ENCODE results near the gene CHRNA4. TPM values are rescaled to one million over a fixed set of nuclear protein-coding genes. Genes with fewer than 3 reads are reported as not detected.

Gene CHRNA4
- total and polyA plus RNA-seq, 2 of the 13 experiments (the other 11 are each of a cell fraction or from before 2014, with no cell fraction given): not detected

GRCh38 chr20:63312273-63312672, 48.9 kb downstream of the CHRNA4 start:
- POLR2A ChIA-PET: no interaction called here
- no peaks in the 10 kb centered on the region for H3K4me1 ChIP-seq (ENCODE audit: insufficient read depth, low read length)
- no peak overlapping the region for H3K27ac ChIP-seq (ENCODE audit: extremely low read length, insufficient read depth, low read length)
- no peak overlapping the region for H2AFZ ChIP-seq (ENCODE audit: low read length)
- CTCF ChIA-PET (ENCODE audit: low intra/inter-chr PET ratio, low total read pairs): no interaction called here
- in situ Hi-C loops (cut with HindIII; ENCODE audit: extremely low pct_ligation_motif_present, low pct_unique_long_range_greater_than_20kb): no loop called here
- TF ChIP-seq, protein P1, sequence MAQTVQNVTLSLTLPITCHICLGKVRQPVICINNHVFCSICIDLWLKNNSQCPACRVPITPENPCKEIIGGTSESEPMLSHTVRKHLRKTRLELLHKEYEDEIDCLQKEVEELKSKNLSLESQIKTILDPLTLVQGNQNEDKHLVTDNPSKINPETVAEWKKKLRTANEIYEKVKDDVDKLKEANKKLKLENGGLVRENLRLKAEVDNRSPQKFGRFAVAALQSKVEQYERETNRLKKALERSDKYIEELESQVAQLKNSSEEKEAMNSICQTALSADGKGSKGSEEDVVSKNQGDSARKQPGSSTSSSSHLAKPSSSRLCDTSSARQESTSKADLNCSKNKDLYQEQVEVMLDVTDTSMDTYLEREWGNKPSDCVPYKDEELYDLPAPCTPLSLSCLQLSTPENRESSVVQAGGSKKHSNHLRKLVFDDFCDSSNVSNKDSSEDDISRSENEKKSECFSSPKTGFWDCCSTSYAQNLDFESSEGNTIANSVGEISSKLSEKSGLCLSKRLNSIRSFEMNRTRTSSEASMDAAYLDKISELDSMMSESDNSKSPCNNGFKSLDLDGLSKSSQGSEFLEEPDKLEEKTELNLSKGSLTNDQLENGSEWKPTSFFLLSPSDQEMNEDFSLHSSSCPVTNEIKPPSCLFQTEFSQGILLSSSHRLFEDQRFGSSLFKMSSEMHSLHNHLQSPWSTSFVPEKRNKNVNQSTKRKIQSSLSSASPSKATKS (CRISPR knock-in tag; IDR thresholded peaks at IDR 0.05): no peak
- TF ChIP-seq NR1H2 (CRISPR knock-in tag; IDR thresholded peaks at IDR 0.05; ENCODE audit: borderline replicate concordance, low read depth) (no peak), HNRNPK (IDR thresholded peaks at IDR 0.05; ENCODE audit: low read depth, low read length, poor library complexity, severe bottlenecking) (no peak), ZNF367 (CRISPR knock-in tag; IDR thresholded peaks at IDR 0.05; ENCODE audit: borderline replicate concordance) (no peak), MED8 (CRISPR knock-in tag; IDR thresholded peaks at IDR 0.05; ENCODE audit: insufficient replicate concordance) (no peak), SP2 (CRISPR knock-in tag; IDR thresholded peaks at IDR 0.05) (no peak), ZFP41 (CRISPR knock-in tag; IDR thresholded peaks at IDR 0.05; ENCODE audit: borderline replicate concordance) (no peak), CEBPB (IDR thresholded peaks at IDR 0.05; ENCODE audit: borderline replicate concordance, low read depth, low read length) (no peak), PHB2 (IDR thresholded peaks at IDR 0.05; ENCODE audit: partially characterized antibody) (no peak), TCF7L2 (IDR thresholded peaks at IDR 0.05; ENCODE audit: low read depth, low read length) (no peak), KLF16 (CRISPR knock-in tag; IDR thresholded peaks at IDR 0.05) (no peak)
- TF ChIP-seq, protein P2, sequence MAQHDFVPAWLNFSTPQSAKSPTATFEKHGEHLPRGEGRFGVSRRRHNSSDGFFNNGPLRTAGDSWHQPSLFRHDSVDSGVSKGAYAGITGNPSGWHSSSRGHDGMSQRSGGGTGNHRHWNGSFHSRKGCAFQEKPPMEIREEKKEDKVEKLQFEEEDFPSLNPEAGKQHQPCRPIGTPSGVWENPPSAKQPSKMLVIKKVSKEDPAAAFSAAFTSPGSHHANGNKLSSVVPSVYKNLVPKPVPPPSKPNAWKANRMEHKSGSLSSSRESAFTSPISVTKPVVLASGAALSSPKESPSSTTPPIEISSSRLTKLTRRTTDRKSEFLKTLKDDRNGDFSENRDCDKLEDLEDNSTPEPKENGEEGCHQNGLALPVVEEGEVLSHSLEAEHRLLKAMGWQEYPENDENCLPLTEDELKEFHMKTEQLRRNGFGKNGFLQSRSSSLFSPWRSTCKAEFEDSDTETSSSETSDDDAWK (CRISPR knock-in tag; IDR thresholded peaks at IDR 0.05): no peak
- TF ChIP-seq, protein P3, sequence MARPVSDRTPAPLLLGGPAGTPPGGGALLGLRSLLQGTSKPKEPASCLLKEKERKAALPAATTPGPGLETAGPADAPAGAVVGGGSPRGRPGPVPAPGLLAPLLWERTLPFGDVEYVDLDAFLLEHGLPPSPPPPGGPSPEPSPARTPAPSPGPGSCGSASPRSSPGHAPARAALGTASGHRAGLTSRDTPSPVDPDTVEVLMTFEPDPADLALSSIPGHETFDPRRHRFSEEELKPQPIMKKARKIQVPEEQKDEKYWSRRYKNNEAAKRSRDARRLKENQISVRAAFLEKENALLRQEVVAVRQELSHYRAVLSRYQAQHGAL (CRISPR knock-in tag; IDR thresholded peaks at IDR 0.05; ENCODE audit: not compliant biosample characterization): no peak
- no peak for ATAC-seq
- BruUV-seq (replicated peaks): no TSS peak
- peaks cover 17 to 69% of the 10 kb centered on the region in 2 experiments for H3K27me3 ChIP-seq (ENCODE audit: control insufficient read depth in 1 of 2, insufficient read depth in 2 of 2, low read length in 2 of 2)
- H3K9ac ChIP-seq (ENCODE audit: insufficient read depth, low read depth, low read length): no peak overlapping the region
- no peaks in the 10 kb centered on the region for H3K79me2 ChIP-seq (ENCODE audit: insufficient read depth, low read length)
- no peak for FAIRE-seq
- H3K36me3 ChIP-seq (replicated peaks in 1 of 2; ENCODE audit: control insufficient read depth in 1 of 2, insufficient read depth in 2 of 2, low read length in 2 of 2): no peaks in the 10 kb centered on the region
- no peak overlapping the region for H3K4me2 ChIP-seq (ENCODE audit: low read depth, low read length)
- 7% methylated on average over 9 of the region's 9 CpGs for WGBS (ENCODE audit: low lambda C conversion rate)
- H3K4me3 ChIP-seq (replicated peaks in 1 of 3; ENCODE audit: insufficient read depth in 1 of 3, low read depth in 2 of 3, low read length in 3 of 3): no peak overlapping the region
- intact Hi-C loops (cut with micrococcal nuclease; ENCODE audit: unreplicated experiment): no loop called here
- peaks cover 14% of the 10 kb centered on the region; the same call in 1 of the 2 replicates for H4K20me1 ChIP-seq (ENCODE audit: insufficient read depth, low read length)
- DNase-seq (ENCODE audit: low spot score): no peak
- no peaks in the 10 kb centered on the region for H3K9me3 ChIP-seq (ENCODE audit: low read length)
